ENCODE results near the gene LPCAT2. TPM values are rescaled to one million over a fixed set of nuclear protein-coding genes. Genes with fewer than 3 reads are reported as not detected.

LPCAT2 gene
- total and polyA plus RNA-seq, 2 of the 13 experiments (the other 11 are each of a cell fraction or from before 2014, with no cell fraction given): 9.9 to 17.6 TPM

DNA sequence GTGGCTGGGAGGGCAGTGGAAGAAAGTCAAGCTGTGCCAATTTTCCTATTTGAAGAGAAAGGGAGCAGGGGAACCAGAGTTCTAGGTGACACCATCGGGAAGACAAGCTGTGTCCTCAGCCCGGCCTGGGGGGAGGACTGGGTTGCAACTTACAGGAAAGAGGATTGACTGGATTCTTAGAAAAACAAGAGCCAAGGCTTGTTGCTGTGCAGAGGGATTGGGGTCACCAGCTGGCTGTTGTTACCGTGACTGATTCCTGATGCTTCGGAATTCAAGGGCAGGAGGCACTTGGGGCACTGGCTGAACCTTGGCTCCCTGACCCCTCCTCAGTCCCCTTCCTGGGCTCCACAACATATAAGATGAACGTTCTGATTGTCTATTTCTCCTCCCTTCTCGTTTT is 46.6 kb upstream of the LPCAT2 start (continued):
- no peak for TF ChIP-seq ZNF318 (CRISPR knock-in tag; IDR thresholded peaks at IDR 0.05)
- no peak for TF ChIP-seq ZNF777 (CRISPR knock-in tag; IDR thresholded peaks at IDR 0.05)

- 27% methylated on average over 4 of the region's 4 CpGs for WGBS (ENCODE audit: low lambda C conversion rate)
- in situ Hi-C loops (cut with HindIII; ENCODE audit: extremely low pct_ligation_motif_present, low pct_unique_long_range_greater_than_20kb): loop anchor here (10.0 to 25.0 kb wide), 2 partner anchors 180 to 848 kb away; no protein-coding TSS in a partner anchor
- POLR2A ChIA-PET: no interaction called here
- Histone ChIP-seq H3K36me3 (replicated peaks in 1 of 2; ENCODE audit: control insufficient read depth in 1 of 2, insufficient read depth in 2 of 2, low read length in 2 of 2) (no peaks in the 10 kb centered on the region), H3K9me3 (ENCODE audit: low read length) (no peaks in the 10 kb centered on the region), H3K4me3 (replicated peaks in 1 of 3; ENCODE audit: insufficient read depth in 1 of 3, low read depth in 2 of 3, low read length in 3 of 3) (no peak overlapping the region), H3K79me2 (ENCODE audit: insufficient read depth, low read length) (no peaks in the 10 kb centered on the region), H3K27me3 (ENCODE audit: control insufficient read depth in 1 of 2, insufficient read depth in 2 of 2, low read length in 2 of 2) (peaks cover 0 to 16% of the 10 kb centered on the region in 2 experiments; a peak in 3 of 5 replicates), H3K4me1 (ENCODE audit: insufficient read depth, low read length) (no peaks in the 10 kb centered on the region), H4K20me1 (ENCODE audit: insufficient read depth, low read length) (no peaks in the 10 kb centered on the region), H3K9ac (ENCODE audit: insufficient read depth, low read depth, low read length) (no peak overlapping the region), H3K27ac (ENCODE audit: extremely low read length, insufficient read depth, low read length) (no peak overlapping the region), H3K4me2 (ENCODE audit: low read depth, low read length) (no peak overlapping the region), H2AFZ (ENCODE audit: low read length) (no peak overlapping the region)
- CTCF ChIA-PET (ENCODE audit: low intra/inter-chr PET ratio, low total read pairs): interaction anchor here (0.6 to 9.6 kb wide), 17 partner anchors 30 to 1237 kb away, joined by 3 to 423 read pairs (median 7); no protein-coding TSS in a partner anchor
- no peak for DNase-seq (ENCODE audit: low spot score)
- intact Hi-C loops (cut with micrococcal nuclease; ENCODE audit: unreplicated experiment): loop anchor here (5.0 kb wide), 1 partner anchor 1517 kb away; no protein-coding TSS in a partner anchor
- no TSS peak for BruUV-seq (replicated peaks)
- no peak for FAIRE-seq
- ATAC-seq: no peak
- TF ChIP-seq ZNF556 (CRISPR knock-in tag; IDR thresholded peaks at IDR 0.05; ENCODE audit: borderline replicate concordance): no peak
- TF ChIP-seq MXD4 (CRISPR knock-in tag; IDR thresholded peaks at IDR 0.05): no peak
- no peak for TF ChIP-seq ZNF234 (CRISPR knock-in tag; conservative IDR thresholded peaks at IDR 0.05)
- TF ChIP-seq, protein P1, sequence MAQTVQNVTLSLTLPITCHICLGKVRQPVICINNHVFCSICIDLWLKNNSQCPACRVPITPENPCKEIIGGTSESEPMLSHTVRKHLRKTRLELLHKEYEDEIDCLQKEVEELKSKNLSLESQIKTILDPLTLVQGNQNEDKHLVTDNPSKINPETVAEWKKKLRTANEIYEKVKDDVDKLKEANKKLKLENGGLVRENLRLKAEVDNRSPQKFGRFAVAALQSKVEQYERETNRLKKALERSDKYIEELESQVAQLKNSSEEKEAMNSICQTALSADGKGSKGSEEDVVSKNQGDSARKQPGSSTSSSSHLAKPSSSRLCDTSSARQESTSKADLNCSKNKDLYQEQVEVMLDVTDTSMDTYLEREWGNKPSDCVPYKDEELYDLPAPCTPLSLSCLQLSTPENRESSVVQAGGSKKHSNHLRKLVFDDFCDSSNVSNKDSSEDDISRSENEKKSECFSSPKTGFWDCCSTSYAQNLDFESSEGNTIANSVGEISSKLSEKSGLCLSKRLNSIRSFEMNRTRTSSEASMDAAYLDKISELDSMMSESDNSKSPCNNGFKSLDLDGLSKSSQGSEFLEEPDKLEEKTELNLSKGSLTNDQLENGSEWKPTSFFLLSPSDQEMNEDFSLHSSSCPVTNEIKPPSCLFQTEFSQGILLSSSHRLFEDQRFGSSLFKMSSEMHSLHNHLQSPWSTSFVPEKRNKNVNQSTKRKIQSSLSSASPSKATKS (CRISPR knock-in tag; IDR thresholded peaks at IDR 0.05): no peak
- no peak for TF ChIP-seq AKNA (CRISPR knock-in tag; IDR thresholded peaks at IDR 0.05; ENCODE audit: borderline replicate concordance)
These were observed 44.5 kb upstream of the LPCAT2 start for GRCh38 chr16:55464375-55464774.

Measured in HepG2 (cell line).